NB4 (cell line): ENCODE data around the gene DRICH1.

Source experiments
- MAX ChIP-seq: IDR thresholded peaks from 2 replicates; pipeline ENCODE4 v1.6.1; 2011; ENCODE audit warnings: low read depth, low read length
- MYC ChIP-seq: IDR thresholded peaks from 2 replicates; pipeline ENCODE4 v1.6.1; 2011; ENCODE audit warnings: low read depth, low read length
- POLR2A ChIP-seq: IDR thresholded peaks from 2 replicates; pipeline ENCODE4 v1.6.1; 2011; ENCODE audit warnings: mild to moderate bottlenecking; ENCODE audit not compliant: insufficient read length; ENCODE audit errors: extremely low read depth
- TF ChIP-seq, protein P1 (sequence below): IDR thresholded peaks from one replicate; pipeline ENCODE4 v1.5.1; 2012; ENCODE audit warnings: low read depth, low read length

DNA sequence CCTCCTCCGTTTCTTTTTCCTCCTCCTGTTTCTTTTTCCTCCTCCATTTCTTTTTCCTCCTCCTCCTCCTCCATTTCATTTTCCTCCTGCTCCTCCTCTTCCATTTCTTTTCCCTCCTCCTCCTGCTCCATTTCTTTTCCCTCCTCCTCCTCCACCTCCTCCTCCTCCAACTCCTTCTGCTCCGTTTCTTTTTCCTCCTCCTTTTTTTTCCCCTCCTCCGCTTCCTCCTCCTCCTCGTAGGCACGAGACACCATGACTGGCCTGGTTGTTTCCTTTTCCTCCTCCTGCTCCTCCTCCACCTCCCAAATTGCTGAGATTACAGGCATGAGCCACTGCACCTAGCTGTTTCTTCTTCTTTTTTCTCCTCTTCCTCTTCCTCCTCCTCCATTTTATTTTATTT, 25.6 kb upstream of the DRICH1 start:
- TF ChIP-seq, protein P1, sequence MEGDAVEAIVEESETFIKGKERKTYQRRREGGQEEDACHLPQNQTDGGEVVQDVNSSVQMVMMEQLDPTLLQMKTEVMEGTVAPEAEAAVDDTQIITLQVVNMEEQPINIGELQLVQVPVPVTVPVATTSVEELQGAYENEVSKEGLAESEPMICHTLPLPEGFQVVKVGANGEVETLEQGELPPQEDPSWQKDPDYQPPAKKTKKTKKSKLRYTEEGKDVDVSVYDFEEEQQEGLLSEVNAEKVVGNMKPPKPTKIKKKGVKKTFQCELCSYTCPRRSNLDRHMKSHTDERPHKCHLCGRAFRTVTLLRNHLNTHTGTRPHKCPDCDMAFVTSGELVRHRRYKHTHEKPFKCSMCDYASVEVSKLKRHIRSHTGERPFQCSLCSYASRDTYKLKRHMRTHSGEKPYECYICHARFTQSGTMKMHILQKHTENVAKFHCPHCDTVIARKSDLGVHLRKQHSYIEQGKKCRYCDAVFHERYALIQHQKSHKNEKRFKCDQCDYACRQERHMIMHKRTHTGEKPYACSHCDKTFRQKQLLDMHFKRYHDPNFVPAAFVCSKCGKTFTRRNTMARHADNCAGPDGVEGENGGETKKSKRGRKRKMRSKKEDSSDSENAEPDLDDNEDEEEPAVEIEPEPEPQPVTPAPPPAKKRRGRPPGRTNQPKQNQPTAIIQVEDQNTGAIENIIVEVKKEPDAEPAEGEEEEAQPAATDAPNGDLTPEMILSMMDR = no peak
- TF ChIP-seq POLR2A = no peak
- TF ChIP-seq MYC = no peak
- TF ChIP-seq MAX = no peak
